Upper lobe of left lung (tissue), 4 donors: ENCODE measurements around the gene GPR158.

Experiments
- CTCF ChIP-seq, 6 experiments: fragments of 450-650 bp in 4 of 6; fragments of 200-600 bp in 2 of 6; sonication (generic) in 2 of 6; IDR thresholded peaks; one replicate each; pipeline ENCODE4 v1.5.1; 2016 to 2019; ENCODE audit warnings: antibody characterized with exemption in 6 of 6
- EP300 ChIP-seq, 4 donors: sonication (generic); formaldehyde crosslinking; IDR thresholded peaks; one replicate each; pipeline ENCODE4 v1.5.1; 2017; ENCODE audit warnings: antibody characterized with exemption in 4 of 4, control low read depth in 2 of 4

- TF ChIP-seq CTCF (IDR thresholded peaks at IDR 0.05), result no peak
- no peak for TF ChIP-seq EP300 (IDR thresholded peaks at IDR 0.05)
These were observed 458.0 kb downstream of the GPR158 start for GRCh38 chr10:25632802-25633201.
